GM12878 (cell line): ENCODE results near the gene KIAA1217. TPM values are rescaled to one million over a fixed set of nuclear protein-coding genes. Genes with fewer than 3 reads are reported as not detected.
A peak's percentile ranks its signal among the peaks of the same experiment; 100 is the strongest.

Source experiments
- ATAC-seq: fragments of 200-7000 bp; cut with Tn5 transposase; 3 replicates; pipeline ENCODE4 v1.9.1; 2020; ENCODE audit warnings: mild to moderate bottlenecking, moderate library complexity
- BruUV-seq: library from RNA; stranded (reverse); fragments of 400-500 nt; replicated peaks from 2 replicates; lab custom pipeline; 2021; lab: Mats Ljungman, UMichigan
- CTCF ChIA-PET: fragments of 300-600 bp; sonication (Branson Sonifier 250); formaldehyde crosslinking; extraction: SDS; loops from one replicate; lab custom pipeline; 2021; ENCODE audit warnings: inconsistent platforms; lab: Yijun Ruan, JAX
- POLR2A ChIA-PET: fragments of 350-600 bp; formaldehyde crosslinking; extraction: SDS; loops from one replicate; lab custom pipeline; 2021; ENCODE audit warnings: inconsistent platforms; lab: Charles Lee
- RAD21 ChIA-PET: fragments of 300-600 bp; sonication (Branson Sonifier 250); formaldehyde crosslinking; loops from one replicate; lab custom pipeline; 2023; ENCODE audit warnings: antibody characterized with exemption; ENCODE audit not compliant: unreplicated experiment; lab: Charles Lee
- SMC1A ChIA-PET: fragments of 300-600 bp; sonication (Branson Sonifier 250); formaldehyde crosslinking; loops from one replicate; lab custom pipeline; 2023; ENCODE audit not compliant: unreplicated experiment, uncharacterized antibody; lab: Charles Lee
- DNase-seq: peaks from one replicate; pipeline ENCODE4 v3.0.0-alpha.2; 2011; ENCODE audit warnings: low read depth, low spot score
- FAIRE-seq: peaks from 3 replicates; lab custom pipeline; 2011; peaks lifted over from hg19 to GRCh38; lab: Jason Lieb, UNC
- H2AFZ ChIP-seq: 2 replicates; pipeline ENCODE4 v1.6.0; 2011; ENCODE audit warnings: low read depth, low read length, control low read depth; ENCODE audit not compliant: control insufficient read depth
- H3K27ac ChIP-seq: 2 replicates; pipeline ENCODE4 v1.5.1; 2011; ENCODE audit warnings: control low read depth; ENCODE audit not compliant: control insufficient read depth, insufficient read depth
- H3K27me3 ChIP-seq, 2 experiments: replicated peaks in 1 of 2; 2 replicates each; pipeline versions ENCODE4 v1.6.0 to v1.6.1; 2011; ENCODE audit warnings: low read length in 1 of 2; ENCODE audit not compliant: control insufficient read depth in 2 of 2, insufficient read depth in 2 of 2
- H3K36me3 ChIP-seq, 2 experiments: 2 replicates each; pipeline ENCODE4 v1.5.1; 2011; ENCODE audit warnings: low read length in 1 of 2; ENCODE audit not compliant: control insufficient read depth in 2 of 2, insufficient read depth in 2 of 2
- H3K4me1 ChIP-seq: 2 replicates; pipeline ENCODE4 v1.6.1; 2011; ENCODE audit warnings: mild to moderate bottlenecking, low read length, moderate library complexity, mixed read lengths; ENCODE audit not compliant: control insufficient read depth, insufficient read depth
- H3K4me2 ChIP-seq: 2 replicates; pipeline ENCODE4 v1.6.0; 2011; ENCODE audit warnings: control low read depth; ENCODE audit not compliant: control insufficient read depth, insufficient read depth
- H3K4me3 ChIP-seq: fragments of 200-600 bp; sonication (generic); 2 replicates; pipeline ENCODE4 v1.5.1; 2016
- H3K79me2 ChIP-seq: 2 replicates; pipeline ENCODE4 v1.6.0; 2011; ENCODE audit warnings: low read length; ENCODE audit not compliant: control insufficient read depth, insufficient read depth
- H3K9ac ChIP-seq: 2 replicates; pipeline ENCODE4 v1.8.0; 2011; ENCODE audit warnings: low read length, control low read depth, mixed read lengths; ENCODE audit not compliant: control insufficient read depth, insufficient read depth
- H3K9me3 ChIP-seq: replicated peaks from 3 replicates; pipeline ENCODE4 v1.5.1; 2011; ENCODE audit warnings: mild to moderate bottlenecking, low read length; ENCODE audit not compliant: control insufficient read depth, insufficient read depth
- H4K20me1 ChIP-seq: 2 replicates; pipeline ENCODE4 v1.6.0; 2011; ENCODE audit not compliant: control insufficient read depth, insufficient read depth
- BMI1 ChIP-seq: fragments of 450-650 bp; IDR thresholded peaks from 2 replicates; pipeline ENCODE4 v1.6.1; 2016; ENCODE audit warnings: mild to moderate bottlenecking, moderate library complexity, borderline replicate concordance
- CTCF ChIP-seq, 3 experiments: IDR thresholded peaks in 2 of 3; conservative IDR thresholded peaks in 1 of 3; 2 replicates each; pipeline ENCODE4 v1.5.1; 2011; ENCODE audit warnings: low read depth in 3 of 3, low read length in 3 of 3, mild to moderate bottlenecking in 3 of 3, control low read depth in 2 of 3, moderate library complexity in 2 of 3, inconsistent platforms in 1 of 3, mixed read lengths in 1 of 3; ENCODE audit not compliant: control insufficient read depth in 2 of 3, insufficient read depth in 1 of 3; ENCODE audit errors: extremely low read depth in 1 of 3
- DPF2 ChIP-seq: fragments of 450-650 bp; IDR thresholded peaks from 2 replicates; pipeline ENCODE4 v1.6.1; 2017; ENCODE audit warnings: mild to moderate bottlenecking
- EP300 ChIP-seq, 2 experiments: fragments of 150-350 bp in 1 of 2; IDR thresholded peaks; 2 replicates each; pipeline ENCODE4 v1.6.1; 2011 to 2012; ENCODE audit warnings: low read depth in 2 of 2, low read length in 2 of 2, borderline replicate concordance in 1 of 2, improper control_type of control experiment in 1 of 2, inconsistent platforms in 1 of 2; ENCODE audit not compliant: control insufficient read depth in 1 of 2
- EZH2 ChIP-seq: IDR thresholded peaks from 2 replicates; pipeline ENCODE4 v1.6.1; 2012; ENCODE audit warnings: low read depth, mild to moderate bottlenecking, control low read depth, inconsistent platforms, low read length, borderline replicate concordance; ENCODE audit not compliant: control insufficient read depth
- GABPA ChIP-seq: IDR thresholded peaks from 2 replicates; pipeline ENCODE4 v1.6.1; 2014; ENCODE audit warnings: antibody characterized with exemption, low read depth, mild to moderate bottlenecking, inconsistent platforms
- JUND ChIP-seq: IDR thresholded peaks from 2 replicates; pipeline ENCODE4 v1.6.1; 2012; ENCODE audit warnings: low read depth, mild to moderate bottlenecking, low read length, improper control_type of control experiment, moderate library complexity
- MYB ChIP-seq: fragments of 150-350 bp; IDR thresholded peaks from 2 replicates; pipeline ENCODE4 v1.6.1; 2014; ENCODE audit warnings: mild to moderate bottlenecking, low read depth, low read length, borderline replicate concordance
- NBN ChIP-seq: fragments of 450-650 bp; IDR thresholded peaks from 2 replicates; pipeline ENCODE4 v1.6.1; 2016
- NFXL1 ChIP-seq: fragments of 450-650 bp; IDR thresholded peaks from 2 replicates; pipeline ENCODE4 v1.6.1; 2017; ENCODE audit warnings: antibody characterized with exemption, mild to moderate bottlenecking, borderline replicate concordance
- POU2F2 ChIP-seq: IDR thresholded peaks from 3 replicates; pipeline ENCODE4 v1.6.1; 2011; ENCODE audit warnings: low read depth, mild to moderate bottlenecking, low read length, borderline replicate concordance
- RAD21 ChIP-seq: IDR thresholded peaks from 2 replicates; pipeline ENCODE4 v1.6.1; 2011; ENCODE audit warnings: mild to moderate bottlenecking, low read depth, low read length, moderate library complexity; ENCODE audit not compliant: insufficient read depth
- ZNF217 ChIP-seq: fragments of 450-650 bp; IDR thresholded peaks from 2 replicates; pipeline ENCODE4 v1.6.1; 2017; ENCODE audit warnings: antibody characterized with exemption, mild to moderate bottlenecking
- ZNF384 ChIP-seq: IDR thresholded peaks from 2 replicates; pipeline ENCODE4 v1.6.1; 2012; ENCODE audit warnings: low read depth, mild to moderate bottlenecking, low read length, improper control_type of control experiment, borderline replicate concordance
- ZNF622 ChIP-seq: fragments of 450-650 bp; IDR thresholded peaks from 2 replicates; pipeline ENCODE4 v1.6.1; 2017; ENCODE audit warnings: mild to moderate bottlenecking, inconsistent platforms
- ZZZ3 ChIP-seq: IDR thresholded peaks from 2 replicates; pipeline ENCODE4 v1.6.1; 2011; ENCODE audit warnings: low read depth; ENCODE audit not compliant: control insufficient read depth, insufficient read length
- WGBS: methylation state at CpG from one replicate; pipeline ENCODE4 v1.1.6; 2016; ENCODE audit warnings: low lambda C conversion rate; ENCODE audit not compliant: insufficient replicate concordance, insufficient coverage; ENCODE audit errors: missing lambda C conversion rate; 5-methylcytosine and 5-hydroxymethylcytosine counted together
- in situ Hi-C: fragments of 300-500 bp; cut with MboI; formaldehyde crosslinking; loops from 9 replicates; pipeline ENCODE4 v1.14.3; 2018; ENCODE audit warnings: mixed read lengths
- intact Hi-C: fragments of 100-400 bp; cut with micrococcal nuclease; formaldehyde crosslinking; loops from one replicate; pipeline ENCODE4 v1.14.2; 2022; ENCODE audit not compliant: unreplicated experiment
- polyA plus RNA-seq, 11 experiments: library from polyadenylated mRNA; depleted of rRNA in 4 of 11; unstranded in 6 of 11; stranded (reverse) in 5 of 11; fragments of >200 nt; fragmentation: Nextera tagmentation in 4 of 11; fragmentation: Illumina TruSeq in 1 of 11; extraction: Ambion mirVana in 4 of 11; extraction: Trizol in 1 of 11; gene quantifications; 1 replicate in 1 of 11; 2 replicates in 10 of 11; pipeline versions ENCODE4 v1.2.1 to v1.2.3, GENCODE V29; 2011 to 2016; ENCODE audit warnings: inconsistent platforms in 2 of 11, missing spikeins in 2 of 11, low read depth in 1 of 11
- total RNA-seq, 4 experiments: library from RNA; depleted of rRNA in 3 of 4; stranded (reverse); fragments of >200 nt in 3 of 4; fragmentation: Illumina TruSeq in 1 of 4; extraction: Trizol in 1 of 4; gene quantifications; 2 replicates each; pipeline versions ENCODE4 v1.2.1 to v1.2.3, GENCODE V29; 2013 to 2021

The KIAA1217 gene
- total and polyA plus RNA-seq, 10 of the 15 experiments (the other 5 are each of a cell fraction or from before 2014, with no cell fraction given): 0.57 to 3.8 (median 2.1) TPM

GRCh38 chr10:24463611-24464426 is 254.9 kb downstream of the KIAA1217 start (continued):
- TF ChIP-seq NFXL1 (no peak), JUND (peak; percentile 18; the same call in 1 of the 2 replicates), MYB (no peak), BMI1 (peak; percentile 55; the same call in 1 of the 2 replicates), DPF2 (peak; percentile 92), EP300 (IDR thresholded peaks at IDR 0.05; ENCODE audit: borderline replicate concordance in 1 of 2, control insufficient read depth in 1 of 2, low read depth in 2 of 2, low read length in 2 of 2) (no peak), ZZZ3 (no peak), NBN (no peak), ZNF622 (no peak), POU2F2 (no peak)

- RAD21 ChIA-PET: no interaction called here
- H3K4me1 ChIP-seq: peaks cover 15% of the 10 kb centered on the region
- H2AFZ ChIP-seq: no peak overlapping the region
- in situ Hi-C loops (no loop called here), intact Hi-C loops (no loop called here)
- no peak overlapping the region for H3K9ac ChIP-seq
- WGBS: 59% methylated on average over 14 of the region's 14 CpGs
- H4K20me1 ChIP-seq: no peaks in the 10 kb centered on the region
- ATAC-seq: no peak; the same call in 2 of the 3 replicates
- CTCF ChIA-PET: interaction anchor here (0.6 to 1.4 kb wide), 6 partner anchors 35 to 648 kb away, joined by 3 read pairs; no protein-coding TSS in a partner anchor
- no peak overlapping the region for H3K4me2 ChIP-seq
- no peak overlapping the region for H3K27ac ChIP-seq
- FAIRE-seq: no peak
- SMC1A ChIA-PET: interaction anchor here (0.6 to 2.2 kb wide), 2 partner anchors 12 to 16 kb away, joined by 3 to 9 read pairs; no protein-coding TSS in a partner anchor
- H3K27me3 ChIP-seq: no peaks in the 10 kb centered on the region
- H3K79me2 ChIP-seq: no peaks in the 10 kb centered on the region
- H3K9me3 ChIP-seq: no peaks in the 10 kb centered on the region; the same call in 2 of the 3 replicates
- no peak overlapping the region for H3K4me3 ChIP-seq
- no peak for DNase-seq
- POLR2A ChIA-PET: no interaction called here
- no peaks in the 10 kb centered on the region for H3K36me3 ChIP-seq
- BruUV-seq: no TSS peak
- TF ChIP-seq EZH2 (no peak), ZNF384 (no peak), CTCF (IDR thresholded peaks at IDR 0.05 in 2 of 3, conservative IDR thresholded peaks at IDR 0.05 in 1 of 3; ENCODE audit: control insufficient read depth in 2 of 3, extremely low read depth in 1 of 3, insufficient read depth in 1 of 3, low read depth in 3 of 3, low read length in 3 of 3) (no peak), GABPA (no peak), ZNF217 (no peak), RAD21 (no peak)
These were observed 256.4 kb downstream of the KIAA1217 start for GRCh38 chr10:24465124-24465874.
